ENCODE measurements around the gene MARCHF3. TPM values are rescaled to one million over a fixed set of nuclear protein-coding genes. Genes with fewer than 3 reads are reported as not detected.

MARCHF3 gene
- total RNA-seq, 4 donors from 2014 or later = 1.7 to 13.9 (median 2.5) TPM

- intact Hi-C loops (cut with DNase I) = no loop called here
Observed at GRCh38 chr5:126956991-126957390, 73.4 kb downstream of the MARCHF3 start.

GRCh38 chr5:126954981-126955380, 75.4 kb downstream of the MARCHF3 start:
- TF ChIP-seq CTCF (IDR thresholded peaks at IDR 0.05) = no peak
- no peak for TF ChIP-seq POLR2AphosphoS5 (IDR thresholded peaks at IDR 0.05)
- no peak for TF ChIP-seq POLR2A (IDR thresholded peaks at IDR 0.05; ENCODE audit: low read depth)
- no peak for TF ChIP-seq EP300 (IDR thresholded peaks at IDR 0.05)
- Histone ChIP-seq H3K36me3 (no peaks in the 10 kb centered on the region), H3K9me3 (no peaks in the 10 kb centered on the region), H3K27me3 (no peaks in the 10 kb centered on the region), H3K4me1 (no peaks in the 10 kb centered on the region), H3K27ac (replicated peaks in 1 of 4) (no peak overlapping the region), H3K4me3 (no peak overlapping the region)
- intact Hi-C loops (cut with DNase I) = no loop called here
- no peak for DNase-seq (ENCODE audit: extremely low spot score)
- WGBS = 98% methylated on average over 3 of the region's 3 CpGs

More at GRCh38 chr5:126956991-126957390, 73.4 kb downstream of the MARCHF3 start:
- no peak overlapping the region for H3K27ac ChIP-seq (replicated peaks in 1 of 4)
- TF ChIP-seq POLR2A (IDR thresholded peaks at IDR 0.05; ENCODE audit: low read depth) (no peak), CTCF (IDR thresholded peaks at IDR 0.05) (no peak), EP300 (IDR thresholded peaks at IDR 0.05) (no peak), POLR2AphosphoS5 (IDR thresholded peaks at IDR 0.05) (no peak)
- H3K4me3 ChIP-seq = no peak overlapping the region
- no peak for DNase-seq (ENCODE audit: extremely low spot score)
- H3K4me1 ChIP-seq = no peaks in the 10 kb centered on the region
- no peaks in the 10 kb centered on the region for H3K27me3 ChIP-seq
- no peaks in the 10 kb centered on the region for H3K9me3 ChIP-seq
- 93% methylated on average over 2 of the region's 2 CpGs for WGBS
- H3K36me3 ChIP-seq = no peaks in the 10 kb centered on the region

DNA sequence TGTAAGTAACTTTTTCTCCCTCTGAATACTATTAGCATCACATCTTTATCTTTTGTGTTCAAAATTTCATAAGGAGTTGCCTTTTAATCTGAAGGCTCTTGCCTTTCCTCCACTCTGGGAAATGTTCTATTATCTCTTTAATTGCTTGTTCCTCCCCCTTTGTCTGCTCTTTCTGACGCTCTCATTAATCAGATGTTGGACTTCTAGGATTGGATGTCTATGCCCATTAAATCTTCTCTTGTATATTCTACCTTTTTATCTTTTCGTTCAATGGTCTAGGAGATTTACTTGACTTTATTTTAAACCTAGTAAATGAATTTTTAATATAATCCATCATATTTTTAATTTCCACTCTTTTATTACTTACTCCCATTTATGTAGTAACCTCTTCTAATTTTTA, 76.7 kb downstream of the MARCHF3 start:
- H3K9me3 ChIP-seq = no peaks in the 10 kb centered on the region
- H3K27ac ChIP-seq (replicated peaks in 1 of 4) = no peak overlapping the region
- WGBS = 76% methylated on average over 2 of the region's 2 CpGs
- H3K4me1 ChIP-seq = peaks cover 0 to 10% (median 0%) of the 10 kb centered on the region in 4 donors
- no peak for TF ChIP-seq POLR2AphosphoS5 (IDR thresholded peaks at IDR 0.05)
- H3K36me3 ChIP-seq = no peaks in the 10 kb centered on the region
- no peak for DNase-seq (ENCODE audit: extremely low spot score)
- intact Hi-C loops (cut with DNase I) = no loop called here
- H3K4me3 ChIP-seq = no peak overlapping the region
- no peaks in the 10 kb centered on the region for H3K27me3 ChIP-seq

DNA sequence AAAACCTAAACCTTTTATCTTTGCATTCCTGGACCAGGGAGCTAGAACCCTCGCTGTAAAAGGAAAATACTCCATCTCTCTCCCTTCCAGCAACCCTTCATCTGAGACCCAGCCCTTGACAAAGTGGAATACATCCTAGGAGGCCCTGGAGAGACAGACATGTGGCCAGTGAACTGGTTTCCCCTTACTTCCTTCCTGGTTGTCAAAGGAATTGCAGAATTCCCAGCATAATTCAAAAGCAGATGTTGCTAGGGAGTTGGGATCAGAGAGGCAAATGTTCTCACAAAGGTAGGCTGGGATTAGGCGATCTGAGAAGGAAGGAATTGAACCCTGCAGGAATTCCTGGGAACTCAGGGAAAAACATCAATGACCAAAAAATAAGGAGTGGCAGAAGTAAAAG, 80.9 kb downstream of the MARCHF3 start:
- H3K27ac ChIP-seq (replicated peaks in 1 of 4) = no peak overlapping the region
- DNase-seq (ENCODE audit: extremely low spot score) = no peak
- peaks cover 0 to 16% (median 0%) of the 10 kb centered on the region in 4 donors for H3K4me1 ChIP-seq
- no peaks in the 10 kb centered on the region for H3K27me3 ChIP-seq
- WGBS = 73% methylated on average over 2 of the region's 2 CpGs
- no peak overlapping the region for H3K4me3 ChIP-seq
- no peak for TF ChIP-seq EP300 (IDR thresholded peaks at IDR 0.05)
- TF ChIP-seq CTCF (IDR thresholded peaks at IDR 0.05) = no peak
- no peak for TF ChIP-seq POLR2AphosphoS5 (IDR thresholded peaks at IDR 0.05)
- no peak for TF ChIP-seq POLR2A (IDR thresholded peaks at IDR 0.05; ENCODE audit: low read depth)
- no peaks in the 10 kb centered on the region for H3K9me3 ChIP-seq
- no peaks in the 10 kb centered on the region for H3K36me3 ChIP-seq
- intact Hi-C loops (cut with DNase I) = no loop called here

DNA sequence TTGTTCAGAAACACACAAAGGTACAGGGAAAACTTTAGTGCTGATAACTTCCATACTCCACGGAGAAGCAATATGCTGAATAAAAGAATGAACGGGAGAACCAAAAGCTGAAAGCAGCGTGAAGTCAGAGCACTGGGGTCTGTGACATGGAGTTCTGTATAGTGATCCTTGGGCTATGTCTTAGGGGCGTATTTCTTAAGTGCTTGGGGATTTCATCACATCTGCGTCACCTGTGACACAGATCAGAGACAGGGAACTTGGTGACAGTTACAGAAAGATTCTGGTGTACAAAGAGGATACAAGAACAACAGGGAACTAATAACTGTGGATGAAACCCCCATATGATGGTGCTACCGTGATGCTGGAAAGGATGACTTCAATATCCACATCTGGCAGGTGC, 81.9 kb downstream of the MARCHF3 start:
- no peaks in the 10 kb centered on the region for H3K36me3 ChIP-seq
- H3K4me3 ChIP-seq = no peak overlapping the region
- no peak for DNase-seq (ENCODE audit: extremely low spot score)
- H3K9me3 ChIP-seq = no peaks in the 10 kb centered on the region
- intact Hi-C loops (cut with DNase I) = no loop called here
- H3K27me3 ChIP-seq = no peaks in the 10 kb centered on the region
- peaks cover 0 to 16% (median 0%) of the 10 kb centered on the region in 4 donors for H3K4me1 ChIP-seq
- 87% methylated on average over 6 of the region's 6 CpGs for WGBS
- TF ChIP-seq POLR2AphosphoS5 (IDR thresholded peaks at IDR 0.05) (no peak), EP300 (IDR thresholded peaks at IDR 0.05) (no peak), CTCF (IDR thresholded peaks at IDR 0.05) (no peak), POLR2A (IDR thresholded peaks at IDR 0.05; ENCODE audit: low read depth) (no peak)
- no peak overlapping the region for H3K27ac ChIP-seq (replicated peaks in 1 of 4)

All from esophagus muscularis mucosa (tissue), 4 donors.